Ishikawa (cell line): ENCODE results near the gene TMPRSS12.

Experiments used
- CEBPB ChIP-seq: IDR thresholded peaks from 2 replicates; pipeline ENCODE4 v1.6.1; 2012
- CREB1 ChIP-seq: IDR thresholded peaks from 2 replicates; pipeline ENCODE4 v1.6.1; 2012; ENCODE audit warnings: low read depth
- EGR1 ChIP-seq: IDR thresholded peaks from 2 replicates; pipeline ENCODE4 v1.6.1; 2012
- EP300 ChIP-seq: IDR thresholded peaks from 2 replicates; pipeline ENCODE4 v1.6.1; 2012; ENCODE audit warnings: borderline replicate concordance
- FOXM1 ChIP-seq: IDR thresholded peaks from 2 replicates; pipeline ENCODE4 v1.6.1; 2012; ENCODE audit warnings: low read depth, borderline replicate concordance
- MAX ChIP-seq: IDR thresholded peaks from 2 replicates; pipeline ENCODE4 v1.6.1; 2012
- NFIC ChIP-seq: IDR thresholded peaks from 2 replicates; pipeline ENCODE4 v1.6.1; 2012
- RAD21 ChIP-seq: IDR thresholded peaks from 2 replicates; pipeline ENCODE4 v1.6.1; 2012; ENCODE audit warnings: low read depth
- REST ChIP-seq: IDR thresholded peaks from 2 replicates; pipeline ENCODE4 v1.6.1; 2012; ENCODE audit warnings: low read depth, mild to moderate bottlenecking
- TAF1 ChIP-seq: IDR thresholded peaks from 2 replicates; pipeline ENCODE4 v1.6.1; 2012; ENCODE audit warnings: low read depth, mild to moderate bottlenecking
- TCF12 ChIP-seq: IDR thresholded peaks from 2 replicates; pipeline ENCODE4 v1.6.1; 2012; ENCODE audit warnings: low read depth
- TEAD4 ChIP-seq: IDR thresholded peaks from 2 replicates; pipeline ENCODE4 v1.6.1; 2012
- USF1 ChIP-seq: IDR thresholded peaks from 2 replicates; pipeline ENCODE4 v1.6.1; 2012
- YY1 ChIP-seq: IDR thresholded peaks from 2 replicates; pipeline ENCODE4 v1.6.1; 2012; ENCODE audit warnings: low read depth
- ZBTB7A ChIP-seq: IDR thresholded peaks from 2 replicates; pipeline ENCODE4 v1.6.1; 2012; ENCODE audit warnings: low read depth

Gene TMPRSS12

GRCh38 chr12:50828121-50828520 is 14.6 kb upstream of the TMPRSS12 start:
- TF ChIP-seq MAX = no peak
- TF ChIP-seq EP300 = no peak
- no peak for TF ChIP-seq TEAD4
- no peak for TF ChIP-seq CEBPB
- no peak for TF ChIP-seq EGR1
- TF ChIP-seq RAD21 = no peak
- no peak for TF ChIP-seq NFIC
- no peak for TF ChIP-seq TCF12
- no peak for TF ChIP-seq REST
- no peak for TF ChIP-seq ZBTB7A
- no peak for TF ChIP-seq CREB1

- TF ChIP-seq RAD21 = no peak
- no peak for TF ChIP-seq ZBTB7A
- no peak for TF ChIP-seq TCF12
Measured at GRCh38 chr12:50828886-50829285, 13.8 kb upstream of the TMPRSS12 start.

GRCh38 chr12:50839042-50839441 is 3.7 kb upstream of the TMPRSS12 start:
- TF ChIP-seq RAD21 = no peak
- no peak for TF ChIP-seq TEAD4
- no peak for TF ChIP-seq REST
- TF ChIP-seq TAF1 = no peak
- no peak for TF ChIP-seq YY1
- TF ChIP-seq CEBPB = no peak
- no peak for TF ChIP-seq ZBTB7A
- TF ChIP-seq NFIC = no peak
- no peak for TF ChIP-seq EGR1
- no peak for TF ChIP-seq USF1
- no peak for TF ChIP-seq FOXM1
- TF ChIP-seq EP300 = no peak
- no peak for TF ChIP-seq MAX
- TF ChIP-seq TCF12 = no peak
- no peak for TF ChIP-seq CREB1

- no peak for TF ChIP-seq MAX
- TF ChIP-seq TCF12 = no peak
- TF ChIP-seq EP300 = no peak
- no peak for TF ChIP-seq RAD21
- no peak for TF ChIP-seq USF1
- no peak for TF ChIP-seq REST
- TF ChIP-seq EGR1 = no peak
- no peak for TF ChIP-seq NFIC
- no peak for TF ChIP-seq CEBPB
- no peak for TF ChIP-seq ZBTB7A
- TF ChIP-seq YY1 = no peak
- TF ChIP-seq TAF1 = no peak
- TF ChIP-seq TEAD4 = no peak
- TF ChIP-seq CREB1 = no peak
- TF ChIP-seq FOXM1 = no peak
Measured at GRCh38 chr12:50840809-50841487, 1.8 kb upstream of the TMPRSS12 start.
